Loucy (cell line): ENCODE measurements around the gene TMEM169.

ENCODE experiments used
- H2AFZ ChIP-seq: fragments of 200-600 bp; sonication (generic); 2 replicates; pipeline ENCODE4 v1.6.0; 2016; ENCODE audit warnings: antibody characterized with exemption, mild to moderate bottlenecking, low read length, moderate library complexity
- H3F3A ChIP-seq: fragments of 200-600 bp; 2 replicates; pipeline ENCODE4 v1.6.0; 2016; ENCODE audit warnings: antibody characterized with exemption, low read depth, mild to moderate bottlenecking
- H3K27me3 ChIP-seq: fragments of 200-600 bp; sonication (generic); 2 replicates; pipeline ENCODE4 v1.6.1; 2014; ENCODE audit warnings: low read length, mild to moderate bottlenecking; ENCODE audit not compliant: insufficient read depth, poor library complexity, severe bottlenecking
- H3K36me3 ChIP-seq: fragments of 200-600 bp; sonication (generic); 2 replicates; pipeline ENCODE4 v1.6.1; 2016; ENCODE audit warnings: low read length; ENCODE audit not compliant: insufficient read depth
- H3K4me1 ChIP-seq: fragments of 200-600 bp; sonication (generic); 2 replicates; pipeline ENCODE4 v1.5.1; 2014; ENCODE audit warnings: low read length, mild to moderate bottlenecking; ENCODE audit not compliant: insufficient read depth, poor library complexity, severe bottlenecking
- H3K4me2 ChIP-seq: fragments of 200-600 bp; sonication (generic); 2 replicates; pipeline ENCODE4 v1.6.0; 2014; ENCODE audit warnings: antibody characterized with exemption, low read length, low read depth, mild to moderate bottlenecking; ENCODE audit not compliant: poor library complexity, severe bottlenecking
- H3K4me3 ChIP-seq: fragments of 200-600 bp; sonication (generic); 2 replicates; pipeline ENCODE4 v1.5.1; 2014; ENCODE audit warnings: low read length, mild to moderate bottlenecking, mixed read lengths; ENCODE audit not compliant: poor library complexity, severe bottlenecking
- H3K79me2 ChIP-seq: fragments of 200-600 bp; sonication (generic); 2 replicates; pipeline ENCODE4 v1.6.1; 2014; ENCODE audit warnings: low read length; ENCODE audit not compliant: insufficient read depth
- H3K9ac ChIP-seq: fragments of 200-600 bp; sonication (generic); 2 replicates; pipeline ENCODE4 v1.6.0; 2014; ENCODE audit warnings: mild to moderate bottlenecking, low read depth, low read length, moderate library complexity; ENCODE audit not compliant: poor library complexity, severe bottlenecking
- H3K9me2 ChIP-seq: fragments of 200-600 bp; sonication (generic); replicated peaks from 2 replicates; pipeline ENCODE4 v1.6.1; 2016; ENCODE audit warnings: low read depth, low read length, mixed read lengths
- H3K9me3 ChIP-seq: fragments of 200-600 bp; sonication (generic); 2 replicates; pipeline ENCODE4 v1.6.1; 2014; ENCODE audit warnings: mild to moderate bottlenecking, antibody characterized with exemption, low read length, low read depth; ENCODE audit not compliant: insufficient read depth
- H4K20me1 ChIP-seq: fragments of 200-600 bp; sonication (generic); 2 replicates; pipeline ENCODE4 v1.6.0; 2014; ENCODE audit warnings: antibody characterized with exemption, low read length, mild to moderate bottlenecking; ENCODE audit not compliant: insufficient read depth, poor library complexity, severe bottlenecking
- EZH2phosphoT487 ChIP-seq: fragments of 200-600 bp; IDR thresholded peaks from 2 replicates; pipeline ENCODE4 v1.6.1; 2018; ENCODE audit warnings: antibody characterized with exemption, mild to moderate bottlenecking, moderate library complexity, borderline replicate concordance
- TF ChIP-seq, protein P1 (sequence below): fragments of 200-600 bp; sonication (generic); conservative IDR thresholded peaks from 2 replicates; pipeline ENCODE4 v1.5.1; 2014; ENCODE audit warnings: mild to moderate bottlenecking, antibody characterized with exemption, low read length

TMEM169 gene

GRCh38 chr2:216086207-216086893 lies 4.6 kb downstream of the TMEM169 start:
- TF ChIP-seq, protein P1, sequence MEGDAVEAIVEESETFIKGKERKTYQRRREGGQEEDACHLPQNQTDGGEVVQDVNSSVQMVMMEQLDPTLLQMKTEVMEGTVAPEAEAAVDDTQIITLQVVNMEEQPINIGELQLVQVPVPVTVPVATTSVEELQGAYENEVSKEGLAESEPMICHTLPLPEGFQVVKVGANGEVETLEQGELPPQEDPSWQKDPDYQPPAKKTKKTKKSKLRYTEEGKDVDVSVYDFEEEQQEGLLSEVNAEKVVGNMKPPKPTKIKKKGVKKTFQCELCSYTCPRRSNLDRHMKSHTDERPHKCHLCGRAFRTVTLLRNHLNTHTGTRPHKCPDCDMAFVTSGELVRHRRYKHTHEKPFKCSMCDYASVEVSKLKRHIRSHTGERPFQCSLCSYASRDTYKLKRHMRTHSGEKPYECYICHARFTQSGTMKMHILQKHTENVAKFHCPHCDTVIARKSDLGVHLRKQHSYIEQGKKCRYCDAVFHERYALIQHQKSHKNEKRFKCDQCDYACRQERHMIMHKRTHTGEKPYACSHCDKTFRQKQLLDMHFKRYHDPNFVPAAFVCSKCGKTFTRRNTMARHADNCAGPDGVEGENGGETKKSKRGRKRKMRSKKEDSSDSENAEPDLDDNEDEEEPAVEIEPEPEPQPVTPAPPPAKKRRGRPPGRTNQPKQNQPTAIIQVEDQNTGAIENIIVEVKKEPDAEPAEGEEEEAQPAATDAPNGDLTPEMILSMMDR: no peak
- no peak for TF ChIP-seq EZH2phosphoT487
- H3K79me2 ChIP-seq: peaks cover under 1% of the 10 kb centered on the region; the same call in 1 of the 2 replicates
- H4K20me1 ChIP-seq: no peaks in the 10 kb centered on the region
- H3K9me2 ChIP-seq: no peaks in the 10 kb centered on the region
- H3K4me3 ChIP-seq: no peak overlapping the region
- no peaks in the 10 kb centered on the region for H3K27me3 ChIP-seq
- no peak overlapping the region for H3K4me2 ChIP-seq
- no peaks in the 10 kb centered on the region for H3K9me3 ChIP-seq
- peaks cover 33% of the 10 kb centered on the region for H3K4me1 ChIP-seq
- peaks cover 18% of the 10 kb centered on the region; the same call in 1 of the 2 replicates for H3F3A ChIP-seq
- no peak overlapping the region for H2AFZ ChIP-seq
- no peaks in the 10 kb centered on the region for H3K36me3 ChIP-seq
- no peak overlapping the region for H3K9ac ChIP-seq

DNA sequence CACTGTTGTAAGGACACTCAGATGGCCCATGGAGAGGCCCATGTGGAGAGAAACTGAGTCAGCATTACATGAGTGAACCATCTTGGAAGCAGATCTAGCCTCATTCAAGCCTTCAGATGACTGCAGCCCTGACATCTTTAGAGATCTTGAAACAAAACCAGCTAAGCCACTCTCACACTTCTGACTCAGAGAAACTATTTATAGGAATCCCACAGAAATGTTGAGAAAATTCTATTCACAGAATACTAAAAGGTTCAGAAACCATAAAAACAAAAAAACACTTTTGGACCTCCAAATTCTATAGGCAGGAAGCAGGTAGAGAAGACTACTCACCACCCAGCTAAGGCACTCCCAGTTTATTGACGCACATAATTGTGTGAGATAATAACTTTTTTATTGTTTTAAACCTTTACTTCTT lies 8.7 kb downstream of the TMEM169 start:
- Histone ChIP-seq H3K79me2 (no peaks in the 10 kb centered on the region), H2AFZ (no peak overlapping the region), H3K27me3 (no peaks in the 10 kb centered on the region), H3K9me2 (no peaks in the 10 kb centered on the region), H3K36me3 (no peaks in the 10 kb centered on the region), H3K9me3 (no peaks in the 10 kb centered on the region), H3K9ac (no peak overlapping the region), H3K4me3 (no peak overlapping the region), H4K20me1 (no peaks in the 10 kb centered on the region), H3F3A (no peaks in the 10 kb centered on the region), H3K4me2 (no peak overlapping the region), H3K4me1 (peaks cover under 1% of the 10 kb centered on the region)
- no peak for TF ChIP-seq EZH2phosphoT487
- TF ChIP-seq, protein P1: no peak

DNA sequence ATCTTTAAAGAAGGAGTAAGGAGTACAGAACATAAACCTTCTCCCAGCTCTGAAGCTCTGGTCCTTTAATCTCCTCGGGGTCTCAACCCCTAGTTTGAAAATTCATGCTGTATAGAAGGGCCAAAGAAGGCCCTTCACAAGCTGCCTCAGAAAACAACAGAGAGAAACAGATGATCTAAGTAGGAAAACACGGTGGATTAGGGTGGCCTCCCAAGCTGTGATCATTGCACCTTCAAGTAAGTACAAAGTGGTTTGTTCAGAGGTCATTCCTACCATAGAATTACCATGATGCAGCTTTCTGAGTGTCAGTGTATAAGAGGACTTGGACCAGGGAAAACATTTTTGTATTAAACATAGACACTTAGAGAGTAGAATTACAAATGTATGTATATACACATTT lies 10.9 kb downstream of the TMEM169 start:
- no peak overlapping the region for H3K4me3 ChIP-seq
- no peaks in the 10 kb centered on the region for H3K9me3 ChIP-seq
- no peak for TF ChIP-seq EZH2phosphoT487
- TF ChIP-seq, protein P1: no peak
- no peaks in the 10 kb centered on the region for H3K9me2 ChIP-seq
- H3K4me2 ChIP-seq: no peak overlapping the region
- H3K4me1 ChIP-seq: no peaks in the 10 kb centered on the region
- H3K27me3 ChIP-seq: no peaks in the 10 kb centered on the region
- H3K79me2 ChIP-seq: no peaks in the 10 kb centered on the region
- no peaks in the 10 kb centered on the region for H3K36me3 ChIP-seq
- H2AFZ ChIP-seq: no peak overlapping the region
- no peaks in the 10 kb centered on the region for H3F3A ChIP-seq
- H4K20me1 ChIP-seq: no peaks in the 10 kb centered on the region
- no peak overlapping the region for H3K9ac ChIP-seq
